ENCODE results near the gene MYO7B.
A peak's percentile ranks its signal among the peaks of the same experiment; 100 is the strongest.

MYO7B gene

DNA sequence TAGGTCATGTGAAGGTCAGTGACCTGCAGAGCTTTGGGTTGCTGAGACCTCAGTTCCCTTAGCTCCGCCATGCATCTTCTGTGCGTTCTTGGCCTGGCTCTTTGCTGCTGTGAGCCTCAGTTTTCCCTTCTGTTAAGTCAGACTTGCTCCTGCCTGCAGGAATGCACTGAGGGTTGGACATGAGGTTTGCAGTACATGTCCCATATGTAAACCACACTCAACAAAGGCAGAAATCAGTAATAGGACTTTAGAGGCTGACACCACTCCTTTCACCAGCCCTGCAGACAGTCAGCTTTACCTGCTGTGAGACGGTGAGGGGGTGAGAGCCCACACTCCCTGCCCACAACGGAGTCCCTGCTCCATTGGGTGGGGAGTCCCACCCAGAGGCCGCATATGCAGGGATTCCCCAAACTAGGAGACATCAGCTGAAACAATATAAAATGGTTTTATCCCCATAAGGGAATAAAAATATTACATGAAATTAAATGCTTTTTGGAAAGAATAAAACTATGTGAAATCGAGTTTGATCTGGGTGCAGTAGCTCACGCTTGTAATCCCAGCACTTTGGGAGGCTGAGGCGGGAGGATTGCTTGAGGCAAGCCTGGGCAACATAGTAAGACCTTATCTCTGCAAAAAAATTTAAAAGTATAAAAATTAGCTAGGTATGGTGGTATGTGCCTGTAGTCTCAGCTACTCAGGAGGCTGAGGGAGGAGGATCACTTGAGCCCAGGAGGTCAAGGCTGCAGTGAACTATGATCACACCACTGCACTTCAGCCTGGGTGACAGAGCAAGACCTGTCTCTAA is 55.1 kb downstream of the MYO7B start:
- DNase-seq (ENCODE audit: low read depth) = no peak

DNA sequence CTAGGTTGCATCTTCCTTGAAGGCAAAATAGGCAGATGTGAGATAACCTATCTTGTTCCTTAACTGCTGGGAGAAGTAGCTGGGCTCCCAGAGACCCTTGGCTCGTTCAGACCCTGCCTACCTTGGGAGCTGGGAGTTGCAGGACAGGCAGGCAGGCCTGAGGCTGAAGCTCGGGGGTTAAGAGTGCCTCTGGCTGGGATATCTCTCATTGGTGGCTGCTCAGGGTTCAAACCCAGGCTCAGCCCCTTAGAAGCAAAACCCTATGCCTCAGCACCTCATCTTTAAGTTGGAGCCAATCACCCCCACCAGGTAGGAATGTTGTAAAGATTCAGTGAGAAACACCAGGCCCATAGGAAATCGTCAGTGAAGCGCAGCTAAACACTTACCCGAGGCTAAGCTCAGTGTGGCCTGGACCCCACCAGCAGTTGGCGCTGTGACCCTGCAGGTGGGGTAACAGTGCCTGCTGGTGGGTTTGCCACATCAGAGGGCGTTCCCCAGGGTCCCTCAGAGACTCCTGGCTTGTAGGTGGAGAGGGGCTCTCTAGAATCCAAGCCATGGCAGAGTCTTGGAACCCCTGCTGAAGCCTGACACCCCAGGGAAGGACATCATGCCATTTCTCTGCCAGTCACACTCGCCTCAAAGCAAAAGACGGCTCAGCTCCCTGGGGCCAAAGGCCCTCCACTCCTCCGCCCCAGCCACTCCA is 55.9 kb downstream of the MYO7B start:
- DNase-seq (ENCODE audit: low read depth) = peak; percentile 32

DNA sequence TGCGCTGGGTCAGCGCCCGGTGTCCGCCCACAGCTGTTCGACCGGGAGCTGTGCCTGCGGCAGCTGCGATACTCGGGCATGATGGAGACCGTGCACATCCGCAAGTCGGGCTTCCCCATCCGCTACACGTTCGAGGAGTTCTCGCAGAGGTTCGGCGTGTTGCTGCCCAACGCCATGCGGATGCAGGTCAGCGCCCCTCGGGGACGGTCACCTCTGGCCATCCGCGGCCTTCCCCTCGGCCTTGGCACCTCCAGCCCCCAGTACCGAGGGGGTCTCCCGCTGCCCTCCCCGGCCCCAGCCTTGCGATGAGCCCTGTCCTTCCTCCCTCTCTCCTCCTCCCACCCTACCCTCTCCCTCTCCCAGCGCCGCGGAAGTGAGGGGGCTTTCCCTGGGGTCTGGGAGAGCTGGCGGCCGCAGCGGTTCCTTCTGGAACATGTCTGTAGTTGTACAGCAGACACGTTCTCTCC is 57.3 kb downstream of the MYO7B start:
- no peak for DNase-seq (ENCODE audit: low read depth)

DNA sequence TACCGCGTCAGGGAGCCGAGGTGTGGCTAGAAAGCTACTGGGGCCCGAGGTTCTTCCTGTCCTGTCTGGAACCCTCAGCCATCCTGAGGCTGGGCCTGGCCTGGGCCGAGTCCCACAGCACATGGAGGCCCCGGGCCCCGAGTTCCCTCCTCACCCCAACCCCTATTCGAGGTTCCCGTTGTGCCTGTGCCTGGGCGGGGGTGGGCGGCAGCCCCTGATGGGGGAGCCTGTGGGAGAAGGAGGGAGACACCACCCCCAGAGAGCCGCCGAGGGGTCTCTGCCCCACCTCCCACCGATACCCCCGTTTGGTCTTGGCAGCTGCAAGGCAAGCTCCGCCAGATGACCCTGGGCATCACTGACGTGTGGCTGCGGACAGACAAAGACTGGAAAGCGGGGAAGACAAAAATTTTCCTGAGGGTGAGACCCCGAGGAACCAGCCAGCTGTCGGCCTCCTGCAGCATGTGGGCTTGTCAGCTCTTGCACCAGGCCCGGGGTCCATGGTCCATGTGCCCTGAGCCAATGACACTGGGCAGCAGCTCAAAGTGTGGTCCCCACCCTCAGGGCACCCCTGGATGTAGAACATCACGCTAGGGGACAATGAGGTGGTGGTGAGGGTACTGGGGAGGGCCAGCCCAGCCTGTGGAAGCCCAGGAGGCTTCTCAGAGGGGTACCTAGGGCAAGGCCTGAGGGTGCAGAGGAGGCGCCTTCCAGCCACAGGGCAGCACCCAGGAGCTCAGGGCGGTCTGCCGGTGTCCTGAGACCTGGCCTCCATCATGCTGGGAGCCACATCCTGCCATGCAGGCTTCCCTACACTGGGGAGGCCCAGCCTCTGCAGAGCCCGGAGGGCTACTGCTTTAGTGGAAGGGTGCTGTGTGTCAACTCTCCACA is 58.0 kb downstream of the MYO7B start:
- no peak for DNase-seq (ENCODE audit: low read depth)

DNA sequence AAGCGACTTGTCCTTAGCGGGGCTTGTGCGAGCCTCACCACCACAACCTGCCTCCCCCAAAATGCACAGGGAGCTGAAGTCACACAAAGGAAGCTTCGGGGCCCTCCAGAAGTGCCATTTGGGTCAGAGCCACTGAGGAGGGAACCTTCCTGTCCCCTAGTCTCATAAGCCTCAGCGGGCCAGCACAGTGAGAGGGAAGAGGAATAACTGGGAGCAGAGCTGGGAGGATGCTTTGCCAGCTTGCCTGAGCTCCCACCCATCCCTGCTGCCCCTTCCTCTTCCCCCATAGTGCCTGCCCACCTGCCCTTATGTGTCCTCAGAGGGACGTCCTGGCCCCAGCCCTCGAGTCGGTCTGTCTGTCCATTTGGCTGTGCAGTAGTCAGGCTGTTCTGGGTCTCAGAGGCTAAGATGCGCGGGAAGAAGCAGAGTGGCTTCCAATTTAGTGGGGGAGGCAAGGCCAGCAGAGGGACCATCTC is 58.7 kb downstream of the MYO7B start:
- no peak for DNase-seq (ENCODE audit: low read depth)

DNA sequence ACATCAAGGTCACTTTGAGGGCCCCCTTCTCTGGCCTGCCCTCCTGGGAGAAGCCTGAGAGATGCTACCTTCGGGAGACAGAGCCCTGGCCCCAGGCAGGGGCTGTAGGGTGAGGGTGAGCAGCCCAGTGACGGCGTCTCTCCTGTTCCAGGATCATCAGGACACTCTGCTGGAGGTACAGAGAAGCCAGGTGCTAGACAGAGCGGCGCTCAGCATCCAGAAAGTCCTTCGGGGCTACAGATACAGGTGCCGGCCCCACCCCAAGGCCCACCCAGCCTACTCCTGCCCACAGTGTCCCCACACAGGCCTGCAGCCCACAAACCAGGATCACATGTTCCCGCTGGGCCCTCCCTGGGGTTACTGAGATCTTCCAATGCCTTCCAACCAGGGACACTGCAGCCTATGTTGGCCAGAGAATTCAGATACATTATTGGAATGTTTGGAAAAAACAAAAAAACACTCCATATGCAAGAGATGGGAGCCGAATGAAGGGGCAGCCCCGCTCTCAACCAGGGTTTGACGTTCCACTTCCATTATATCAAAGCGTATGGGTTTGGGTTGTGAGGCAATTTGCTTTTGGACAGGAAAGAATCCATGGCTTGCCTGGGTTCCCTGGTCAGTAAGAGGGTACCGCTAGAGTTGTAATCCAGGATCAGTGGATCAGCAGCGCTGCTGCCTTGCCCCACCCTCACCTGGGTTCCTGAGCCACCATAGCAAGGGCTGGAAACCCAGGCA is 61.0 kb downstream of the MYO7B start:
- DNase-seq (ENCODE audit: low read depth) = no peak

DNA sequence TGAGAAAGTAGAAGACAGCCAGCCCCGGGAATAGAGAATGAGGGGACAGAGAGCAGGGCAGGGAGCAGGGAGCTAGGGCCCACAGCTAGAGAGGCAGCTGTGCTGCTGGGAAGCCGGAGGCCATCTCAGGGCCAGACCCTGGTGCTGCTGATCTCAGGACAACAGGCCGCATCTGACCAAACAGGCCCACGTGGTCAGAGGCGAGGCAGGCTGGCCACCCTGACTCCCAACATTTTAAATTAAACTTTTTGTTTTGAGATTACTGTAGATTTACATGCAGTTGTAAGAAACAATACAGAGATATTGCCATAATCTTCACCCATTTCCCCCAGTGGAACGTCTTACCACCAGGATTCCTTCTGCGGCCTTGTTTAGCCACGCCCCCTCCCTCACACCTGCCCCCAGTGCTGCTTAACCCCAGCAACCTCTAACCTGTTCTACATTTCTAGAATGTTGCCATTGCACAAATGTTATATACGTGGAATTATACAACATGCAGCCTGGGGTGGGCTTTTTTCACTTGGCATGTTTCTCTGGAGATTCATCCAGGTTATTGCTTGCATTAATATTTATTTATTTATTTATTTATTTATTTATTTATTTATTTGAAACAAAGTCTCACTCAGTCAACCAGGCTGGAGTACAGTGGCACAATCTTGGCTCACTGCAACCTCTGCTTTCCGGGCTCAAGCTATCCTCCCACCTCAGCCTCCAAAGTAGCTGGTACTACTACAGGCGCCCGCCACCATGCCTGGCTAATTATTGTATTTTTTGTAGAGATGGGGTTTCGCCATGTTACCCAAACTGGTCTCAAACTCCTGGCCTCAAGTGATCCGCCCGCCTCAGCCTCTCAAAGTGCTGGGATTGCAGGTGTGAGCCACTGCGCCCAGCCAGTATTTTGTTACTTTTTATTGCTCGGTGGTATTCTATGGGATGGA is 61.8 kb downstream of the MYO7B start:
- no peak for DNase-seq (ENCODE audit: low read depth)

DNA sequence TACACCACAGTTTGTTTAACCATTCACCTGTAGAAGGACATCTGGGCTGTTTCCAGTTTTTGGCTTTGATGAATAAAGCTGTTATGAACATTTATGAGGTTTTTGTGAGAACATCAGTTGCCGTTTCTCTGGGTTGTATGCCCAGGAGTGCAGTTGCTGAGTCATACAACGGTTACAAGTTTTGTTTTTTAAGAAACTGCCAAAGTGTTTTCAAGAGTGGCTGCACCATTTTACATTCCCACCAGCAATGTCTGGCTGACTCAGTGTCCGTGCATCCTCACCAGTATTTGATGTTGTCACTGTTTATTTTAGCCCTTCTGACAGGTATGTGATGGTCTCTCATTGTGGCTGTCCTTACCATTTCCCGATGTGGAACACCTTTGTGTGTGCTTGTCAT is 62.5 kb downstream of the MYO7B start:
- no peak for DNase-seq (ENCODE audit: low read depth)

DNA sequence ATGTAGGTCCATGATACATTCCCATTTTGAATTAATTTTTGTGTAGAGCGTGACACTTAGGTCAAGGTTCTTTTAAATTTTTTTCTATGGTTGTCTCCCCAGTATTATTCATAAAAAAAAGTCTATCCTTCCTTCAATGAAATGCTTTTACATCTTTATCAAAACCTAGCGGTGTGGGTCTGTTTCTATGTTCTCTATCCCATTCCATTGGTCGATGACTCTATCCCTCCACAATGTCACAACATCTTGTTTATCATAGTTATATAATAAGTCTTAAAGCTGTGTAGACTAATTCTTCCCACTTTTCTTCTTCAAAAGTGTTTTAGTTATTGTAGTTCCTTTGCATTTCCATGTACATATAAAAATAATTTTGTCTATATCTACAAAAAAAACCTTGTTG is 63.2 kb downstream of the MYO7B start:
- DNase-seq (ENCODE audit: low read depth) = no peak

DNA sequence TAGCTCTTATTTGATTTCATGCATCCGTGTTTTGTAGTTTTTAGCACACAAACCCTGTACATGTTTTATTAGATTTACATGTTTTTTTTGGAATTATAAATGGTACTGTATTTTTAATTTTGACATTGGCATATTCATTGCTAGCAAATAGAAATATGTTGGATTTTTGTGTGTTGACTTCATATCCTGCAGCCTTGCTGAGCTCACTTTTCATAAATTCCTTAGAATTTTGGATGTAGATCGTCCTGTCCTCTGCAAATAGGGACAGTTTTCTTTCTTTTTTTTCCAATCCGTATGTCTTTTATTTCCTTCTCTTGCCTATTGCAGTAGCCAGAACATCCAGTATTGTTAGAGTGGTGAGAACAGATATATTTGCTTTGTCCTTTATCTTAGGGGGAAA is 63.7 kb downstream of the MYO7B start:
- no peak for DNase-seq (ENCODE audit: low read depth)

DNA sequence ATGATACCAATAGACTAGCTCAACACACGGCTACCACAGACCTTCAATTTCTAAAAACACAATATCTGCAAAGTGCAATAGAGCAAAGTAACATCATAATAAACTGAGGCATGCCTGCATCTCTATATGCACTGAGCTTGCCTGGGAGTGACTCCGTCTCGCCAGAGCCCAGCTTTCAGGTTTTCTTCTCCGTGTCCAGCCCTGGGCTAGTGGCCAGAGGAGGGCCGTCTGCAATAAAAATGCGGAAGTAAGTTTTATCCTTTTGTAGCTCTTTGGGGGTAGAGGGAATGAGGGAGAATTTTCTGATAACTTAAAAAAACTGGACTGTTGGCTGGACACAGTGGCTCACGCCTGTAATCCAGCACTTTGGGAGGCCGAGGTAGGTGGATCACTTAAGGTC is 69.5 kb downstream of the MYO7B start:
- DNase-seq (ENCODE audit: low read depth) = no peak

DNA sequence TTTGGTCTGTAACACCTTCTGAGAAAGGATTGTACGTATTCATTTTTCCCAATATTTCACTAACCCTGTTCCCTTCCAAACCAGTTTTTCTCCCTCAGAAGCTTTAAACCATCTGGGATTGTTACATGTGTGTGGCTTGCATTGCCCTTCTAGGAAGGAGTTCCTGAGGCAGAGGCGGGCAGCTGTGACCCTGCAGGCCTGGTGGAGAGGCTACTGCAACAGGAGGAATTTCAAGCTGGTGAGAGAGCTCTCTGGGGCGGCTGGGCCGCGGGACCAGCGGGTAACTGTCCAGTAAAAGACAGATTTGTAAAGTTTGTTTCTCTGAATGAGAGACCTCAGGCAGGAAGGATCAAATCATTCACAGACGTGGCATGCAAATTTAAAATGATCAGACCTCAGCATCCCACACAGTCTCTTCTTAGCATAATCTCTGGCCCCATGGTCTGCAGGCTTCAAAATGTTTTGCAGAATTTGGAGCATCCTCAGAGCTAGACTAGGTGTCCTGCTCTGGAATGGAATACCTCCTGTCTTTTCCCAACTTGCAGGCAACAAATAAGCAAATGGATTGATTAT is 70.3 kb downstream of the MYO7B start:
- DNase-seq (ENCODE audit: low read depth) = no peak

DNA sequence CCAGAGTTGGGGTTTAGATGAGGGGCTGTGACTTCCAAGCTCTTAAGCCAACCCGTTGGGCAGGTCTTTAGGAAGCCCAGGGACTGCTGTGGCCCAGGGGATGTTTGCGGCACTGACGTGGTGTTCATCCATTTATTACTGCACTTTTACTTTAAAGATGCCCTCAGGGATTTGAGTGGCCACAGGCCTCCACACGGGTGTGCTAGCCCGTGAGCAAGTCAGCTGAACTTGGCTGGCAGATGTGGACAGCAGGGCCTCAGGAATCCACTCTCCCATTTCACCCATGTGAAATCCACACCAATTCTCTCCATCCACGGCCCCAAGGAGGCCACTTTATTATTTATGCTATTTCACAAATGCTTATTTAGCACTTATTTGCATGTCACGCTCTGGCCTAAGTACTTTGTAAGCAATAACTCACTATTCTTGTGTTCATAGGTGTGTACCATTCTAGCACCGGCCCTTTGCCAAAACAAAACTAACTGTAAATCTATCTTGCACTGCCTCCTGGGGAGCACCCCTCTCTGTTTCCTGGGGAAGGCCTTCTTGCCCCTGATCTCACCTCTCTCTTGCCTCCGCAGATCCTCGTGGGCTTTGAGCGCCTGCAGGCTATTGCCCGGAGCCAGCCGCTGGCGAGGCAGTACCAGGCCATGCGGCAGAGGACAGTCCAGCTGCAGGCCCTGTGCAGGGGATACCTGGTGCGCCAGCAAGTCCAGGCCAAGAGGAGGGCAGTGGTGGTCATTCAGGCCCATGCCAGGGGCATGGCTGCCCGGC is 71.3 kb downstream of the MYO7B start:
- no peak for DNase-seq (ENCODE audit: low read depth)

DNA sequence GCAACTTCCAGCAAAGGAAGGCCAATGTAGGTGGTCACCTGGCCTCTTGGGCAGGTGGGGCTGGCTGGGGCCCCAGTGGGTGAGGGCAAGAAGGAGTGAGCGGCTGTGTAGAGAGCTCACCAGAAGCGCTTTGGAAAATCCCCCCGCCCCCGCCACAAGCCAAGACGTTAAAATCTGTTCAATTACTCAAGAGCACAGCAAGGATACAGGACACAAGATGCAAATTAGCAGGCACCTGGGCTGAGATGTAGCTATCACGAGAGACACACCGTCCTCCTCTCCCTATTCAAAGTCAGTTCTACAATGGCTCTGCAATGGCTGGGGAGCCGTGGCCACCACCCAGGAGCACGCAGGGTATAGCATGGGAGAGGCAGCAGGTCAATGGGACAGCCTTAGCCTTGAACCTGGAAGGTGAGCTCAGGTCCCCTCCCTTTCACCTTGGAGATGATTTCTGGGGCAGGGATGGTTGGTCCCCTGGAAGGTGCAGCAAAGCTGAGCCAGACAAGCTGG is 72.0 kb downstream of the MYO7B start:
- DNase-seq (ENCODE audit: low read depth) = no peak

DNA sequence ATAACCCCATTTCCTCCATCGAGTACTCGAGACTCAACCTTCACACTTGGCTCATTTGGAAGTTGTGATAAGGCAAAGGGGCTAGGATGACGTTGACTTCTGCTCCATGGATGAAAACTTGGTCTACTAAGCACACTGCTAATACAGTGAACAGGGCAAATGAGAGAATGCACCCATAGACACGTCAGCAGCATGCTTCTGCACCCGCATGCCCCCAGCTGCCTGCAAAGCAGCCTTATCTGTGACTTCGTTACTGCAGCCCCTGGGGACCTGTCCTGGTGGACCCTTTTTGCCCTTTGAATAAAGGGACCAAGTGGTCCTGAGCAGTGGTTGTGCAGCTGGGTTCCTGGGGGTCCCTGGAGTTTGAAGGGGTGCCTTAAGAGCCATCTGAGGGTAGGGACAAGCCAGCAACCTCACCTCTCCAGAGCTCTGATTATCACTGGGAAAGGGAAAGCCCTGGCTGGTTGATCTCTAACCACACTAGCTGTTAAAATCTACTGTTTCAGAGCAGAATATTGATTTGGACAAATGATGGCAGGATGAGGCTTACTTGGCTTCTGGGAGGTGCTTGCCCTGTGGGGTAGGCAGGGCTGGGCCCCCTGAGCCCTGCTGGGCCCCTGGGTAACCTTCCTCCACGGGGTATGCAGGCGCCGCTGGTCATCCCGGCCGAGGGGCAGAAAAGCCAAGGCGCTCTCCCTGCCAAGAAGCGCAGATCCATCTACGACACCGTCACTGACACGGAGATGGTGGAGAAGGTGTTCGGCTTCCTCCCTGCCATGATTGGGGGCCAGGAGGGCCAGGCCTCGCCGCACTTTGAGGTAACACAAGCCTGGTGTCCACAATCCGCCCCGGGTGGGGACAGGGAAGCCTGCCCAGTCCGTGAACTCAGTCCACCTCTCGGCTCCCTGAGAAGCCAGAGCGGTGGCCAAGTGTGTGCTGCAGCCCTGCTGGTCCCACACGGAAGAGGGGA is 72.9 kb downstream of the MYO7B start:
- DNase-seq (ENCODE audit: low read depth) = no peak

DNA sequence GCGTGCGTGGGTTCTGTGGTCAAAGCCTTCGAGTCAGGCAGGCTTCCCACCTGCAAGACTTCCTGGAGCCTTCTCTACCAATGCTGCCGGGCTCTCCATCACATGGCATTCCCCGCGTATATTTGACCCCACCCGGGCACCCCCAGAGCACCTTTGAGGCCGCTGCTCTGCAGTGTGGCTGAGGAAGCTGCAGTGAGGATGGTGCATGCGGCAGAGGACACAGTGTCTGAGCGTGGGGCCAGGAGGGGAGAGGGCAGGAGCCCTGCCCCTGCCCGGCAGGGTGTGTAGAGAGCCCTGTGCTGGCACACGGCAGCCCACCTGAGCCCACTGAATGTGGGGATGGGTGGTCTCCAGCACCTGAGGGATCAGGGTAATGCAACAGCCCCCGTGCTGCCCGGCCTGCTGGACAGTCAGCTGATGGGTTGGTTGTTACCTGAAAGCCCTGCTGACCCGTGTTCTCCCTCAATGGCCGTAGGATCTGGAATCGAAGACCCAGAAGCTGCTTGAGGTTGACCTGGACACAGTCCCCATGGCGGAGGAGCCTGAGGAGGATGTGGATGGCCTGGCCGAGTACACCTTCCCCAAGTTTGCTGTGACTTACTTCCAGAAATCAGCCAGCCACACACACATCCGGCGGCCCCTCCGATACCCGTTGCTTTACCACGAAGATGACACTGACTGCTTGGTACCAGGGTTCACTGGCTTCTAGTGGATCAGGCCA is 73.7 kb downstream of the MYO7B start:
- DNase-seq (ENCODE audit: low read depth) = no peak

DNA sequence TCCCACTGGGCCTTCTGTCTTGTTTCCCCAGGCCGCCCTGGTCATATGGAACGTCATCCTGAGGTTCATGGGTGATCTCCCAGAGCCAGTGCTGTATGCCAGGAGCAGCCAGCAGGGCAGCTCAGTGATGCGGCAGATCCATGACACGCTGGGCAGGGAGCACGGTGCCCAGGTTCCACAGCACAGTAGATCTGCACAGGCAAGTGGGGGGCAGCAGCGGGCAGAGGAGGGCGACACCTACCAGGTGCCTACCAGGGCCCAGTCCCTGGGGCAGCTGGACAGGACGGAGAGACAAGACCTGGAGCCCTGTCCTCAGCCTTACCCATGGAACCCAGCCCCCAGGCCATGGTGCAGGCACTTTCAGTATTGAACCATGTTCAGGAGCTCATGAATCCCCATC is 74.3 kb downstream of the MYO7B start:
- DNase-seq (ENCODE audit: low read depth) = no peak

All from stimulated activated CD8-positive, alpha-beta memory T cell treated with anti-CD3 and anti-CD28 coated beads, Interleukin-7, amount 100 ng/mL, for 24 hours (primary cell).